ENCODE results near the gene EPHB1. TPM values are rescaled to one million over a fixed set of nuclear protein-coding genes. Genes with fewer than 3 reads are reported as not detected.

Gene EPHB1
- polyA plus RNA-seq, 1 of the 3 experiments (the other 2 are of a cell fraction), result 1.2 TPM

- Histone ChIP-seq H3K4me2 (no peak overlapping the region), H3K27ac (ENCODE audit: low read depth in 2 of 2, low read length in 1 of 2) (no peak overlapping the region), H4K20me1 (ENCODE audit: insufficient read depth) (no peaks in the 10 kb centered on the region), H3K4me3 (ENCODE audit: low read depth in 2 of 2, low read length in 1 of 2) (no peak overlapping the region), H3K36me3 (replicated peaks in 1 of 2; ENCODE audit: control insufficient read depth in 1 of 2, insufficient read depth in 2 of 2, low read length in 1 of 2) (no peaks in the 10 kb centered on the region), H3K9me2 (no peaks in the 10 kb centered on the region), H3K4me1 (ENCODE audit: control insufficient read depth in 1 of 2, insufficient read depth in 2 of 2, low read depth in 1 of 2, low read length in 1 of 2) (no peaks in the 10 kb centered on the region), H3K79me2 (ENCODE audit: insufficient read depth) (no peaks in the 10 kb centered on the region), H3K9me3 (no peaks in the 10 kb centered on the region), H2AFZ (ENCODE audit: low read depth) (no peak overlapping the region), H3K27me3 (ENCODE audit: insufficient read depth) (no peaks in the 10 kb centered on the region), H3K9ac (no peak overlapping the region), H3F3A (replicated peaks; ENCODE audit: insufficient read depth) (no peaks in the 10 kb centered on the region)
- DNase-seq, result no peak
- TF ChIP-seq RFX5 (IDR thresholded peaks at IDR 0.05; ENCODE audit: low read length) (no peak), POLR2AphosphoS5 (IDR thresholded peaks at IDR 0.05; ENCODE audit: low read depth, low read length) (no peak), SIN3A (IDR thresholded peaks at IDR 0.05; ENCODE audit: borderline replicate concordance, low read depth, low read length) (no peak), SMC3 (IDR thresholded peaks at IDR 0.05; ENCODE audit: low read depth, low read length) (no peak), MEF2A (IDR thresholded peaks at IDR 0.05; ENCODE audit: borderline replicate concordance, low read depth) (no peak), RAD21 (IDR thresholded peaks at IDR 0.05; ENCODE audit: low read length) (no peak), GATA2 (CRISPR knock-in tag; IDR thresholded peaks at IDR 0.05) (no peak)
- 62% methylated on average over 7 of the region's 7 CpGs for WGBS (ENCODE audit: low lambda C conversion rate)
- POLR2A ChIA-PET, result no interaction called here
- CTCF ChIA-PET, result no interaction called here
Measured at GRCh38 chr3:135082706-135083105, 287.6 kb downstream of the EPHB1 start.

- CTCF ChIA-PET, result no interaction called here
- Histone ChIP-seq H3K27ac (ENCODE audit: low read depth in 2 of 2, low read length in 1 of 2) (no peak overlapping the region), H4K20me1 (ENCODE audit: insufficient read depth) (no peaks in the 10 kb centered on the region), H3K36me3 (replicated peaks in 1 of 2; ENCODE audit: control insufficient read depth in 1 of 2, insufficient read depth in 2 of 2, low read length in 1 of 2) (no peaks in the 10 kb centered on the region), H3K27me3 (ENCODE audit: insufficient read depth) (no peaks in the 10 kb centered on the region), H3K79me2 (ENCODE audit: insufficient read depth) (no peaks in the 10 kb centered on the region), H3F3A (replicated peaks; ENCODE audit: insufficient read depth) (no peaks in the 10 kb centered on the region), H2AFZ (ENCODE audit: low read depth) (no peak overlapping the region), H3K9me3 (no peaks in the 10 kb centered on the region), H3K4me3 (ENCODE audit: low read depth in 2 of 2, low read length in 1 of 2) (no peak overlapping the region), H3K9me2 (no peaks in the 10 kb centered on the region), H3K4me2 (no peak overlapping the region), H3K9ac (no peak overlapping the region), H3K4me1 (ENCODE audit: control insufficient read depth in 1 of 2, insufficient read depth in 2 of 2, low read depth in 1 of 2, low read length in 1 of 2) (no peaks in the 10 kb centered on the region)
- POLR2A ChIA-PET, result no interaction called here
- TF ChIP-seq IRF3 (IDR thresholded peaks at IDR 0.05; ENCODE audit: low read depth, low read length), result no peak
- no peak for TF ChIP-seq NFIC (IDR thresholded peaks at IDR 0.05; ENCODE audit: borderline replicate concordance)
- TF ChIP-seq FOSL2 (IDR thresholded peaks at IDR 0.05; ENCODE audit: borderline replicate concordance, low read depth), result no peak
- no peak for TF ChIP-seq MAX (IDR thresholded peaks at IDR 0.05; ENCODE audit: low read depth)
- no peak for TF ChIP-seq EP300 (IDR thresholded peaks at IDR 0.05; ENCODE audit: borderline replicate concordance in 1 of 2, low read depth in 1 of 2, low read length in 1 of 2)
- TF ChIP-seq RAD21 (IDR thresholded peaks at IDR 0.05; ENCODE audit: low read length), result no peak
- TF ChIP-seq USF1 (IDR thresholded peaks at IDR 0.05; ENCODE audit: borderline replicate concordance, low read depth), result no peak
- no peak for DNase-seq
- WGBS (ENCODE audit: low lambda C conversion rate), result 42% methylated on average over 1 of the region's 1 CpG
Measured at GRCh38 chr3:135083179-135083578, 288.1 kb downstream of the EPHB1 start.
